GM12878 (cell line): ENCODE measurements around the gene PITX1. TPM values are rescaled to one million over a fixed set of nuclear protein-coding genes. Genes with fewer than 3 reads are reported as not detected.

ENCODE experiments used
- ATAC-seq: fragments of 200-7000 bp; cut with Tn5 transposase; 3 replicates; pipeline ENCODE4 v1.9.1; 2020; ENCODE audit warnings: mild to moderate bottlenecking, moderate library complexity
- BruUV-seq: library from RNA; stranded (reverse); fragments of 400-500 nt; replicated peaks from 2 replicates; lab custom pipeline; 2021; lab: Mats Ljungman, UMichigan
- CTCF ChIA-PET: fragments of 300-600 bp; sonication (Branson Sonifier 250); formaldehyde crosslinking; extraction: SDS; loops from one replicate; lab custom pipeline; 2021; ENCODE audit warnings: inconsistent platforms; lab: Yijun Ruan, JAX
- POLR2A ChIA-PET: fragments of 350-600 bp; formaldehyde crosslinking; extraction: SDS; loops from one replicate; lab custom pipeline; 2021; ENCODE audit warnings: inconsistent platforms; lab: Charles Lee
- RAD21 ChIA-PET: fragments of 300-600 bp; sonication (Branson Sonifier 250); formaldehyde crosslinking; loops from one replicate; lab custom pipeline; 2023; ENCODE audit warnings: antibody characterized with exemption; ENCODE audit not compliant: unreplicated experiment; lab: Charles Lee
- SMC1A ChIA-PET: fragments of 300-600 bp; sonication (Branson Sonifier 250); formaldehyde crosslinking; loops from one replicate; lab custom pipeline; 2023; ENCODE audit not compliant: unreplicated experiment, uncharacterized antibody; lab: Charles Lee
- DNase-seq: peaks from one replicate; pipeline ENCODE4 v3.0.0-alpha.2; 2011; ENCODE audit warnings: low read depth, low spot score
- FAIRE-seq: peaks from 3 replicates; lab custom pipeline; 2011; peaks lifted over from hg19 to GRCh38; lab: Jason Lieb, UNC
- H2AFZ ChIP-seq: 2 replicates; pipeline ENCODE4 v1.6.0; 2011; ENCODE audit warnings: low read depth, low read length, control low read depth; ENCODE audit not compliant: control insufficient read depth
- H3K27ac ChIP-seq: 2 replicates; pipeline ENCODE4 v1.5.1; 2011; ENCODE audit warnings: control low read depth; ENCODE audit not compliant: control insufficient read depth, insufficient read depth
- H3K27me3 ChIP-seq, 2 experiments: replicated peaks in 1 of 2; 2 replicates each; pipeline versions ENCODE4 v1.6.0 to v1.6.1; 2011; ENCODE audit warnings: low read length in 1 of 2; ENCODE audit not compliant: control insufficient read depth in 2 of 2, insufficient read depth in 2 of 2
- H3K36me3 ChIP-seq, 2 experiments: 2 replicates each; pipeline ENCODE4 v1.5.1; 2011; ENCODE audit warnings: low read length in 1 of 2; ENCODE audit not compliant: control insufficient read depth in 2 of 2, insufficient read depth in 2 of 2
- H3K4me1 ChIP-seq: 2 replicates; pipeline ENCODE4 v1.6.1; 2011; ENCODE audit warnings: mild to moderate bottlenecking, low read length, moderate library complexity, mixed read lengths; ENCODE audit not compliant: control insufficient read depth, insufficient read depth
- H3K4me2 ChIP-seq: 2 replicates; pipeline ENCODE4 v1.6.0; 2011; ENCODE audit warnings: control low read depth; ENCODE audit not compliant: control insufficient read depth, insufficient read depth
- H3K4me3 ChIP-seq: fragments of 200-600 bp; sonication (generic); 2 replicates; pipeline ENCODE4 v1.5.1; 2016
- H3K79me2 ChIP-seq: 2 replicates; pipeline ENCODE4 v1.6.0; 2011; ENCODE audit warnings: low read length; ENCODE audit not compliant: control insufficient read depth, insufficient read depth
- H3K9ac ChIP-seq: 2 replicates; pipeline ENCODE4 v1.8.0; 2011; ENCODE audit warnings: low read length, control low read depth, mixed read lengths; ENCODE audit not compliant: control insufficient read depth, insufficient read depth
- H3K9me3 ChIP-seq: replicated peaks from 3 replicates; pipeline ENCODE4 v1.5.1; 2011; ENCODE audit warnings: mild to moderate bottlenecking, low read length; ENCODE audit not compliant: control insufficient read depth, insufficient read depth
- H4K20me1 ChIP-seq: 2 replicates; pipeline ENCODE4 v1.6.0; 2011; ENCODE audit not compliant: control insufficient read depth, insufficient read depth
- GABPA ChIP-seq: IDR thresholded peaks from 2 replicates; pipeline ENCODE4 v1.6.1; 2014; ENCODE audit warnings: antibody characterized with exemption, low read depth, mild to moderate bottlenecking, inconsistent platforms
- MLLT1 ChIP-seq: fragments of 450-650 bp; IDR thresholded peaks from 2 replicates; pipeline ENCODE4 v1.6.1; 2016; ENCODE audit warnings: mild to moderate bottlenecking
- PKNOX1 ChIP-seq: fragments of 450-650 bp; IDR thresholded peaks from 2 replicates; pipeline ENCODE4 v1.6.1; 2016; ENCODE audit warnings: mild to moderate bottlenecking
- POLR2AphosphoS5 ChIP-seq: IDR thresholded peaks from 2 replicates; pipeline ENCODE4 v1.6.1; 2011; ENCODE audit warnings: mild to moderate bottlenecking, low read length, inconsistent platforms
- RAD51 ChIP-seq: fragments of 450-650 bp; IDR thresholded peaks from 2 replicates; pipeline ENCODE4 v1.6.1; 2016; ENCODE audit warnings: moderate library complexity, mild to moderate bottlenecking, inconsistent platforms
- SMAD1 ChIP-seq: fragments of 450-650 bp; IDR thresholded peaks from 2 replicates; pipeline ENCODE4 v1.6.1; 2018; ENCODE audit warnings: mild to moderate bottlenecking, low read depth; ENCODE audit not compliant: partially characterized antibody
- SPI1 ChIP-seq: IDR thresholded peaks from 2 replicates; pipeline ENCODE4 v1.6.1; 2011; ENCODE audit warnings: low read depth, mild to moderate bottlenecking, low read length, moderate library complexity, borderline replicate concordance; ENCODE audit not compliant: insufficient read depth
- WGBS: methylation state at CpG from one replicate; pipeline ENCODE4 v1.1.6; 2016; ENCODE audit warnings: low lambda C conversion rate; ENCODE audit not compliant: insufficient replicate concordance, insufficient coverage; ENCODE audit errors: missing lambda C conversion rate; 5-methylcytosine and 5-hydroxymethylcytosine counted together
- in situ Hi-C: fragments of 300-500 bp; cut with MboI; formaldehyde crosslinking; loops from 9 replicates; pipeline ENCODE4 v1.14.3; 2018; ENCODE audit warnings: mixed read lengths
- intact Hi-C: fragments of 100-400 bp; cut with micrococcal nuclease; formaldehyde crosslinking; loops from one replicate; pipeline ENCODE4 v1.14.2; 2022; ENCODE audit not compliant: unreplicated experiment
- polyA plus RNA-seq, 11 experiments: library from polyadenylated mRNA; depleted of rRNA in 4 of 11; unstranded in 6 of 11; stranded (reverse) in 5 of 11; fragments of >200 nt; fragmentation: Nextera tagmentation in 4 of 11; fragmentation: Illumina TruSeq in 1 of 11; extraction: Ambion mirVana in 4 of 11; extraction: Trizol in 1 of 11; gene quantifications; 1 replicate in 1 of 11; 2 replicates in 10 of 11; pipeline versions ENCODE4 v1.2.1 to v1.2.3, GENCODE V29; 2011 to 2016; ENCODE audit warnings: inconsistent platforms in 2 of 11, missing spikeins in 2 of 11, low read depth in 1 of 11
- total RNA-seq, 4 experiments: library from RNA; depleted of rRNA in 3 of 4; stranded (reverse); fragments of >200 nt in 3 of 4; fragmentation: Illumina TruSeq in 1 of 4; extraction: Trizol in 1 of 4; gene quantifications; 2 replicates each; pipeline versions ENCODE4 v1.2.1 to v1.2.3, GENCODE V29; 2013 to 2021

PITX1 gene
- total and polyA plus RNA-seq, 10 of the 15 experiments (the other 5 are each of a cell fraction or from before 2014, with no cell fraction given): 0.16 to 1.1 (median 0.68) TPM; not detected in 5

- BruUV-seq: no TSS peak
- Histone ChIP-seq H3K4me1 (no peaks in the 10 kb centered on the region), H3K79me2 (no peaks in the 10 kb centered on the region), H3K27me3 (peaks cover 9 to 12% of the 10 kb centered on the region in 2 experiments), H3K36me3 (no peaks in the 10 kb centered on the region), H3K4me3 (no peak overlapping the region), H3K27ac (no peak overlapping the region), H3K4me2 (no peak overlapping the region), H4K20me1 (no peaks in the 10 kb centered on the region), H3K9me3 (peaks cover 6% of the 10 kb centered on the region; the same call in 2 of the 3 replicates), H3K9ac (no peak overlapping the region), H2AFZ (no peak overlapping the region)
- in situ Hi-C loops: no loop called here
- no peak for ATAC-seq
- FAIRE-seq: no peak
- RAD21 ChIA-PET: no interaction called here
- POLR2A ChIA-PET: no interaction called here
- intact Hi-C loops: no loop called here
- no peak for DNase-seq
- SMC1A ChIA-PET: no interaction called here
- CTCF ChIA-PET: no interaction called here
- WGBS: 47% methylated on average over 11 of the region's 11 CpGs
- TF ChIP-seq PKNOX1 (peak; percentile 60), POLR2AphosphoS5 (no peak), SMAD1 (no peak), GABPA (no peak), RAD51 (no peak), SPI1 (no peak), MLLT1 (no peak)
These were observed 8.9 kb downstream of the PITX1 start for GRCh38 chr5:135024956-135025729.
